Osteoblast (primary cell): ENCODE data around the gene COL18A1. TPM values are rescaled to one million over a fixed set of nuclear protein-coding genes. Genes with fewer than 3 reads are reported as not detected.

ENCODE experiments used
- DNase-seq: peaks from one replicate; pipeline ENCODE4 v3.0.0; 2011; ENCODE audit warnings: low spot score, mixed read lengths; ENCODE audit not compliant: insufficient read length; ENCODE audit errors: missing footprints
- H2AFZ ChIP-seq: 2 replicates; pipeline ENCODE4 v1.6.0; 2011; ENCODE audit warnings: mild to moderate bottlenecking, low read length
- H3K27ac ChIP-seq: 2 replicates; pipeline ENCODE4 v1.5.1; 2011; ENCODE audit warnings: mild to moderate bottlenecking, low read depth, low read length, moderate library complexity
- H3K27me3 ChIP-seq: 2 replicates; pipeline ENCODE4 v1.6.0; 2012; ENCODE audit warnings: mild to moderate bottlenecking, control low read depth, inconsistent platforms, low read length, moderate library complexity; ENCODE audit not compliant: insufficient read depth
- H3K36me3 ChIP-seq: 2 replicates; pipeline ENCODE4 v1.5.1; 2011; ENCODE audit warnings: mild to moderate bottlenecking, low read length, control low read depth, moderate library complexity; ENCODE audit not compliant: insufficient read depth
- H3K4me1 ChIP-seq: 2 replicates; pipeline ENCODE4 v1.5.1; 2011; ENCODE audit warnings: mild to moderate bottlenecking, low read length, control low read depth, moderate library complexity; ENCODE audit not compliant: insufficient read depth
- H3K4me2 ChIP-seq: 2 replicates; pipeline ENCODE4 v1.6.0; 2011; ENCODE audit warnings: mild to moderate bottlenecking, low read length; ENCODE audit not compliant: insufficient read depth
- H3K4me3 ChIP-seq: fragments of 200-600 bp; sonication (generic); 3 replicates; pipeline ENCODE4 v1.5.1; 2012; ENCODE audit warnings: mild to moderate bottlenecking, low read length, inconsistent platforms; ENCODE audit not compliant: insufficient read depth
- H3K79me2 ChIP-seq: 2 replicates; pipeline ENCODE4 v1.6.0; 2012; ENCODE audit warnings: mild to moderate bottlenecking, low read length, control low read depth, inconsistent platforms; ENCODE audit not compliant: insufficient read depth
- H3K9me3 ChIP-seq: 2 replicates; pipeline ENCODE4 v1.5.1; 2011; ENCODE audit warnings: low read depth, low read length, control low read depth
- H4K20me1 ChIP-seq: 2 replicates; pipeline ENCODE4 v1.6.0; 2012; ENCODE audit warnings: mild to moderate bottlenecking, low read length, control low read depth; ENCODE audit not compliant: insufficient read depth
- total RNA-seq: library from RNA; depleted of rRNA; stranded (reverse); fragments of >200 nt; gene quantifications from 2 replicates; pipeline ENCODE4 v1.2.3, GENCODE V29; 2012
- TF ChIP-seq, protein P1 (sequence below): IDR thresholded peaks from 2 replicates; pipeline ENCODE4 v1.5.1; 2011; ENCODE audit warnings: mild to moderate bottlenecking, low read depth, low read length, moderate library complexity; ENCODE audit errors: extremely low read depth

Gene COL18A1
- total RNA-seq, 1 donor, result 8.3 TPM

DNA sequence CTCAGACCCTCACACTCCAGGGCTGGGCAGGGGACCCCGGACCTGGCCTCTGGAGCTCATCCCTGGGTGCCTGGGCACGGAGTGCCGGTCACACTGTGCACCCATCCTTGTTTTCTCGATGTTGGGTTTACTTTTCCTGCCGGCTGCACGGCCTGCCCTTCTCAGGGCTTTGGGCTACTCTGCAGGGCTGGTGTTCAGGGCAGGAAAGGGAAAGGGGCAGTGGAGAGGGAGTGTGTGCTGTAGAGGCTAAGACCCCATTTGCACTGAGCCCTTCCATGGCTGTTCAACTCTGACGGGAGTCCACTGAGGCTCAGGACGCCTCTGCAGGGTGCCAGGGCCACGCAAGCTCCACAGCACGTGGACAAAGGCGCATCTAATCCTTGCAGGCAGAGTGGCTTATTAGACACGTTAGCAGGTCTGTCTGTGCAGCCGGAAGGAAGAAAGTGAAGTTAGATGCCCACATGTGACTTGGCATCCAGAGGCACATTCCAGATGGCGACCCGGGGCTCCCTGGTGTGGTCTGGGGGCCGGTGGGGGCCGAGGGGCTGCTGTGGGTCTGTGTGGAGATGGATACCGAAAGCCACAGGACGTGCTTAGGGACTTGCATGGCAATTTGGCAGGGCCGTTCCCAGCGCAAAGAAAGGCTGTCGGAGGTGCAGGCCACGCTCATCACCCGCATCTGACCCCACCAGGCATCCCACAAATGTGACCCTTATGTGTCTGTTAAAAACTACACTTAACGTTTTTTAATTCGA, 33.6 kb downstream of the COL18A1 start:
- Histone ChIP-seq H3K36me3 (no peaks in the 10 kb centered on the region), H3K4me1 (peaks cover 6% of the 10 kb centered on the region), H3K9me3 (no peaks in the 10 kb centered on the region), H3K4me3 (peak overlapping the region; percentile 72), H4K20me1 (no peaks in the 10 kb centered on the region), H3K79me2 (no peaks in the 10 kb centered on the region), H3K27ac (peak overlapping the region; percentile 86), H3K27me3 (no peaks in the 10 kb centered on the region), H2AFZ (peak overlapping the region; percentile 92), H3K4me2 (peak overlapping the region; percentile 88)
- DNase-seq, result no peak
- TF ChIP-seq, protein P1, sequence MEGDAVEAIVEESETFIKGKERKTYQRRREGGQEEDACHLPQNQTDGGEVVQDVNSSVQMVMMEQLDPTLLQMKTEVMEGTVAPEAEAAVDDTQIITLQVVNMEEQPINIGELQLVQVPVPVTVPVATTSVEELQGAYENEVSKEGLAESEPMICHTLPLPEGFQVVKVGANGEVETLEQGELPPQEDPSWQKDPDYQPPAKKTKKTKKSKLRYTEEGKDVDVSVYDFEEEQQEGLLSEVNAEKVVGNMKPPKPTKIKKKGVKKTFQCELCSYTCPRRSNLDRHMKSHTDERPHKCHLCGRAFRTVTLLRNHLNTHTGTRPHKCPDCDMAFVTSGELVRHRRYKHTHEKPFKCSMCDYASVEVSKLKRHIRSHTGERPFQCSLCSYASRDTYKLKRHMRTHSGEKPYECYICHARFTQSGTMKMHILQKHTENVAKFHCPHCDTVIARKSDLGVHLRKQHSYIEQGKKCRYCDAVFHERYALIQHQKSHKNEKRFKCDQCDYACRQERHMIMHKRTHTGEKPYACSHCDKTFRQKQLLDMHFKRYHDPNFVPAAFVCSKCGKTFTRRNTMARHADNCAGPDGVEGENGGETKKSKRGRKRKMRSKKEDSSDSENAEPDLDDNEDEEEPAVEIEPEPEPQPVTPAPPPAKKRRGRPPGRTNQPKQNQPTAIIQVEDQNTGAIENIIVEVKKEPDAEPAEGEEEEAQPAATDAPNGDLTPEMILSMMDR, result no peak

DNA sequence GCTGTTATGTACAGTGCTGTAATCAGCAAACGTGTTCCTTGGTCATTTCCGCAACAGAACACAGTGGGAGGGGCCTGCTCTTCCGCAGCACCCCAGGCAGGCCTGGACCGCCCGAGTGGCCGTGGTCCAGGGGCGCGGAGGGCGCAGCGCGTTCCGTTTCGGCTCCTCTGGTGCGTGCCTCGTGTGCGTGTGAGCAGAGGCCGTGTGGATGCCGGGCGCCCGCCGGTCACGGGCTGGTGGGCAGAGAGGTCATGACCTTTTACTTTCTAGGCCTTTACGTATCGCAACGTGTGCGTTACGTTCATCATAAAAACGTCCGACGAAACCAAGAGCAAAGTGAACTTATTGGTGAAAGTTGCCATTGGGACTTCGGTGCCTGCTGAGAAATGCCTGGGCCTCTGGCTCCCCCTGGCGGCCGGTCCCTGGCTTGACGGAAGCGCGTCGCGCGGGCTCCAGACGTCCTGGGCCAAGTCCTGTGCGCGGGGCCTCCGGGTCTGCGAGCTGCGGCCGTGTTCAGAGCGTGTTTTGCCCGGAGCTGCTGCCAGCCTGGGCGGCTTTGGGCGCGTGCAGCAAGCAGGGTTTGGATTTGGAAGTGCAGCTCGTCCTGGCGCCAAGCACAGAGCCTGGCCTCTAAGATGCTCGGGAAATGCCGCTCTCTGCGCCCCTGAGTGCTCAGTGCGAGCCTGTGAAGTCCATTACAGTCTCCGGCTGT, 34.4 kb downstream of the COL18A1 start:
- H2AFZ ChIP-seq, result peak overlapping the region; percentile 92
- H3K4me2 ChIP-seq, result peak overlapping the region; percentile 88
- TF ChIP-seq, protein P1, result peak; percentile 90

DNA sequence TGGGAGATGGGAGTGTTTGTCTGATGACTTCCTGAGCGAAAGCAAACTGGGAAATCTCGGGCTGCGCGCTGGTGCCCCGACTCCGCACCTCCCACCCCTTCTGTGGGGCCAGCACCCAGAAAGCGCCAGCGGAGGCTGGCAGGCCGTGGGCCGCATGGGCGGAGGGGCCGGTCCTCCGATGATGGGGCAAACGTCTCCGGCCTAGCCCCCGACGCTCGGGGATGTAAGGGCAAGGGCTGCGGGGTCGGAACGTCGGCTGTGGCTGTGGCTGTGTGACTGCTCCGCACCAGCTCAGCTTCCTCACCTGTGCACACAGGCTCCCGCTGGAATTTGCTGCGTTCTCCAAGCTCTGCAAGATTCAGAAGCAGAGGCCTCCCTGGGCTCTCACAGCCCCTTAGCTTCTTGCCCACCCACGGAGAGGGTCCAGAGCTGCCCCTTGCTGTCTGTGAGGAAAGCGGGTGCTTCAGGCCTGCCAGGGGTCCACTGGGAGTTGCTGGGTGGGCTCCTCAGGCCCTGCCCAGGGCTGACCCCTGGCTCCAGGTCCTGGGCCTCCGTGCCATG, 35.0 kb downstream of the COL18A1 start:
- H3K4me1 ChIP-seq, result peaks cover 6% of the 10 kb centered on the region
- no peaks in the 10 kb centered on the region for H3K27me3 ChIP-seq
- no peak overlapping the region for H3K4me2 ChIP-seq
- H3K4me3 ChIP-seq, result no peak overlapping the region
- TF ChIP-seq, protein P1, result no peak
- no peak overlapping the region for H2AFZ ChIP-seq
- no peak overlapping the region for H3K27ac ChIP-seq
- H3K79me2 ChIP-seq, result no peaks in the 10 kb centered on the region
- H3K9me3 ChIP-seq, result no peaks in the 10 kb centered on the region
- no peaks in the 10 kb centered on the region for H4K20me1 ChIP-seq
- DNase-seq, result no peak
- no peaks in the 10 kb centered on the region for H3K36me3 ChIP-seq

More for the DNA sequence above, 34.4 kb downstream of the COL18A1 start:
- Histone ChIP-seq H3K4me1 (peaks cover 6% of the 10 kb centered on the region), H4K20me1 (no peaks in the 10 kb centered on the region), H3K9me3 (no peaks in the 10 kb centered on the region), H3K36me3 (no peaks in the 10 kb centered on the region), H3K27me3 (no peaks in the 10 kb centered on the region), H3K4me3 (peak overlapping the region; percentile 72), H3K79me2 (no peaks in the 10 kb centered on the region), H3K27ac (peak overlapping the region; percentile 86)
- peak; percentile 100 for DNase-seq
